Dedifferentiated amniotic fluid mesenchymal stem cell (primary cell): ENCODE data around the gene TMEM171.
A peak's percentile ranks its signal among the peaks of the same experiment; 100 is the strongest.

Experiments used
- DNase-seq: peaks from one replicate; pipeline ENCODE4 v3.0.0-alpha.2; 2016; ENCODE audit errors: extremely low spot score

TMEM171 gene

GRCh38 chr5:73120222-73121118, at the start of gene TMEM171:
TSS of gene TMEM171 (plus strand) at chr5:73120575. CDS start at chr5:73123374, 2,799 bp downstream.
- DNase-seq = no peak

GRCh38 chr5:73081093-73081492, 39.3 kb upstream of the TMEM171 start:
- DNase-seq = no peak

GRCh38 chr5:73088026-73088425, 32.3 kb upstream of the TMEM171 start:
- no peak for DNase-seq

GRCh38 chr5:73093943-73094342, 26.4 kb upstream of the TMEM171 start:
- DNase-seq = peak; percentile 73

GRCh38 chr5:73094415-73094814, 26.0 kb upstream of the TMEM171 start:
- DNase-seq = no peak

GRCh38 chr5:73095564-73096238, 24.7 kb upstream of the TMEM171 start:
- no peak for DNase-seq

GRCh38 chr5:73096239-73096575, 24.2 kb upstream of the TMEM171 start:
- no peak for DNase-seq

GRCh38 chr5:73097740-73098139, 22.6 kb upstream of the TMEM171 start:
- DNase-seq = no peak

- no peak for DNase-seq
Measured at GRCh38 chr5:73100109-73100508, 20.3 kb upstream of the TMEM171 start.

GRCh38 chr5:73103870-73104299, 16.5 kb upstream of the TMEM171 start:
- DNase-seq = no peak

GRCh38 chr5:73104326-73104725, 16.0 kb upstream of the TMEM171 start:
- no peak for DNase-seq

- DNase-seq = no peak
Measured at GRCh38 chr5:73106335-73106734, 14.0 kb upstream of the TMEM171 start.

GRCh38 chr5:73110190-73110589, 10.2 kb upstream of the TMEM171 start:
- DNase-seq = no peak

GRCh38 chr5:73111536-73111935, 8.8 kb upstream of the TMEM171 start:
- no peak for DNase-seq

- no peak for DNase-seq
Measured at GRCh38 chr5:73112359-73112758, 8.0 kb upstream of the TMEM171 start.

GRCh38 chr5:73114044-73114688, 6.2 kb upstream of the TMEM171 start:
- DNase-seq = no peak

GRCh38 chr5:73115399-73116051, 4.8 kb upstream of the TMEM171 start:
- DNase-seq = peak; percentile 61

- no peak for DNase-seq
Measured at GRCh38 chr5:73116506-73116905, 3.9 kb upstream of the TMEM171 start.

GRCh38 chr5:73117088-73117740, 3.2 kb upstream of the TMEM171 start:
- DNase-seq = no peak

- DNase-seq = no peak
Measured at GRCh38 chr5:73118391-73118973, 1.9 kb upstream of the TMEM171 start.
